ENCODE results near the gene CEL.

The CEL gene

GRCh38 chr9:133031496-133031911 lies 30.3 kb upstream of the CEL start:
- Histone ChIP-seq H3K36me3 (ENCODE audit: control insufficient read depth in 2 of 2, insufficient read depth in 1 of 2, low read length in 2 of 2) (peaks cover 0 to 31% of the 10 kb centered on the region in 2 experiments; a peak in 1 of 3 replicates), H3K27ac (ENCODE audit: extremely low read depth, low read depth, low read length) (no peak overlapping the region), H3K4me3 (ENCODE audit: low read depth, low read length) (peak overlapping the region; percentile 75), H3K4me1 (ENCODE audit: control insufficient read depth, insufficient read depth, low read length) (no peaks in the 10 kb centered on the region), H3K9me3 (ENCODE audit: control insufficient read depth, insufficient read depth, low read depth, low read length) (no peaks in the 10 kb centered on the region)
- ChIA-PET POLR2A (interaction anchor here (0.6 to 2.1 kb wide), 27 partner anchors 8 to 1753 kb away, joined by 3 to 26 read pairs (median 10); partner anchors contain the start of genes CACFD1, MED22, RPL7A and TSC1), CTCF (interaction anchor here (0.5 to 5.2 kb wide), 16 partner anchors 9 to 459 kb away, joined by 3 to 78 read pairs (median 4); no protein-coding TSS in a partner anchor)
- TF ChIP-seq ZNF629 (tag by site-specific recombination; IDR thresholded peaks at IDR 0.05) = no peak
- no peak for TF ChIP-seq ZFP37 (tag by site-specific recombination; IDR thresholded peaks at IDR 0.05)
- no peak for TF ChIP-seq ZNF202 (tag by site-specific recombination; IDR thresholded peaks at IDR 0.05; ENCODE audit: borderline replicate concordance)
- no peak for TF ChIP-seq ZBTB8A (tag by site-specific recombination; IDR thresholded peaks at IDR 0.05)
- TF ChIP-seq, protein P1, sequence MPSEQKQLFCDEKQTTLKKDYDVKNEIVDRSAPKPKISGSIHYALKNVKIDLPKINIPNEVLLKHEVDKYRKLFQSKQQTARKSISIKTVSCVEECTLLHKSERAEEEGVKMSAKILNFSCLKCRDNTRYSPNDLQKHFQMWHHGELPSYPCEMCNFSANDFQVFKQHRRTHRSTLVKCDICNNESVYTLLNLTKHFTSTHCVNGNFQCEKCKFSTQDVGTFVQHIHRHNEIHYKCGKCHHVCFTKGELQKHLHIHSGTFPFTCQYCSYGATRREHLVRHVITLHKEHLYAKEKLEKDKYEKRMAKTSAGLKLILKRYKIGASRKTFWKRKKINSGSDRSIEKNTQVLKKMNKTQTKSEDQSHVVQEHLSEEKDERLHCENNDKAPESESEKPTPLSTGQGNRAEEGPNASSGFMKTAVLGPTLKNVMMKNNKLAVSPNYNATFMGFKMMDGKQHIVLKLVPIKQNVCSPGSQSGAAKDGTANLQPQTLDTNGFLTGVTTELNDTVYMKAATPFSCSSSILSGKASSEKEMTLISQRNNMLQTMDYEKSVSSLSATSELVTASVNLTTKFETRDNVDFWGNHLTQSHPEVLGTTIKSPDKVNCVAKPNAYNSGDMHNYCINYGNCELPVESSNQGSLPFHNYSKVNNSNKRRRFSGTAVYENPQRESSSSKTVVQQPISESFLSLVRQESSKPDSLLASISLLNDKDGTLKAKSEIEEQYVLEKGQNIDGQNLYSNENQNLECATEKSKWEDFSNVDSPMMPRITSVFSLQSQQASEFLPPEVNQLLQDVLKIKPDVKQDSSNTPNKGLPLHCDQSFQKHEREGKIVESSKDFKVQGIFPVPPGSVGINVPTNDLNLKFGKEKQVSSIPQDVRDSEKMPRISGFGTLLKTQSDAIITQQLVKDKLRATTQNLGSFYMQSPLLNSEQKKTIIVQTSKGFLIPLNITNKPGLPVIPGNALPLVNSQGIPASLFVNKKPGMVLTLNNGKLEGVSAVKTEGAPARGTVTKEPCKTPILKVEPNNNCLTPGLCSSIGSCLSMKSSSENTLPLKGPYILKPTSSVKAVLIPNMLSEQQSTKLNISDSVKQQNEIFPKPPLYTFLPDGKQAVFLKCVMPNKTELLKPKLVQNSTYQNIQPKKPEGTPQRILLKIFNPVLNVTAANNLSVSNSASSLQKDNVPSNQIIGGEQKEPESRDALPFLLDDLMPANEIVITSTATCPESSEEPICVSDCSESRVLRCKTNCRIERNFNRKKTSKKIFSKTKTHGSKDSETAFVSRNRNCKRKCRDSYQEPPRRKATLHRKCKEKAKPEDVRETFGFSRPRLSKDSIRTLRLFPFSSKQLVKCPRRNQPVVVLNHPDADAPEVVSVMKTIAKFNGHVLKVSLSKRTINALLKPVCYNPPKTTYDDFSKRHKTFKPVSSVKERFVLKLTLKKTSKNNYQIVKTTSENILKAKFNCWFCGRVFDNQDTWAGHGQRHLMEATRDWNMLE (tag by site-specific recombination; conservative IDR thresholded peaks at IDR 0.05; ENCODE audit: low read depth) = no peak
- peak; percentile 86; the same call in 1 of the 2 replicates for TF ChIP-seq ZNF184 (tag by site-specific recombination; IDR thresholded peaks at IDR 0.05)
- TF ChIP-seq SP7 (tag by site-specific recombination; IDR thresholded peaks at IDR 0.05) = no peak
- TF ChIP-seq ZSCAN4 (tag by site-specific recombination; IDR thresholded peaks at IDR 0.05) = no peak
- no peak for TF ChIP-seq ZNF571 (tag by site-specific recombination; IDR thresholded peaks at IDR 0.05)
- TF ChIP-seq, protein P2, sequence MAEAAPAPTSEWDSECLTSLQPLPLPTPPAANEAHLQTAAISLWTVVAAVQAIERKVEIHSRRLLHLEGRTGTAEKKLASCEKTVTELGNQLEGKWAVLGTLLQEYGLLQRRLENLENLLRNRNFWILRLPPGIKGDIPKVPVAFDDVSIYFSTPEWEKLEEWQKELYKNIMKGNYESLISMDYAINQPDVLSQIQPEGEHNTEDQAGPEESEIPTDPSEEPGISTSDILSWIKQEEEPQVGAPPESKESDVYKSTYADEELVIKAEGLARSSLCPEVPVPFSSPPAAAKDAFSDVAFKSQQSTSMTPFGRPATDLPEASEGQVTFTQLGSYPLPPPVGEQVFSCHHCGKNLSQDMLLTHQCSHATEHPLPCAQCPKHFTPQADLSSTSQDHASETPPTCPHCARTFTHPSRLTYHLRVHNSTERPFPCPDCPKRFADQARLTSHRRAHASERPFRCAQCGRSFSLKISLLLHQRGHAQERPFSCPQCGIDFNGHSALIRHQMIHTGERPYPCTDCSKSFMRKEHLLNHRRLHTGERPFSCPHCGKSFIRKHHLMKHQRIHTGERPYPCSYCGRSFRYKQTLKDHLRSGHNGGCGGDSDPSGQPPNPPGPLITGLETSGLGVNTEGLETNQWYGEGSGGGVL (tag by site-specific recombination; IDR thresholded peaks at IDR 0.05) = no peak
- TF ChIP-seq ZNF146 (tag by site-specific recombination; IDR thresholded peaks at IDR 0.05) = no peak
- TF ChIP-seq SP3 (tag by site-specific recombination; IDR thresholded peaks at IDR 0.05) = peak; percentile 33; the same call in 1 of the 2 replicates
- no peak for TF ChIP-seq ZSCAN18 (tag by site-specific recombination; IDR thresholded peaks at IDR 0.05)
- TF ChIP-seq WT1 (tag by site-specific recombination; IDR thresholded peaks at IDR 0.05) = no peak
- no peak for TF ChIP-seq ZNF366 (tag by site-specific recombination; conservative IDR thresholded peaks at IDR 0.05)
- TF ChIP-seq ZNF394 (tag by site-specific recombination; IDR thresholded peaks at IDR 0.05; ENCODE audit: borderline replicate concordance) = no peak
- peak; percentile 56 for TF ChIP-seq SP2 (tag by site-specific recombination; IDR thresholded peaks at IDR 0.05)

All from HEK293 (cell line).